Right lobe of liver (tissue), 6 donors: ENCODE data around the gene RAB11FIP3. TPM values are rescaled to one million over a fixed set of nuclear protein-coding genes. Genes with fewer than 3 reads are reported as not detected.

Experiments
- ATAC-seq, 4 donors: fragments of 200-7000 bp; cut with Tn5 transposase; one replicate each; pipeline ENCODE4 v1.9.1; 2020; ENCODE audit warnings: mild to moderate bottlenecking in 4 of 4, moderate library complexity in 4 of 4
- DNase-seq, 3 donors: peaks; one replicate each; pipeline ENCODE4 v3.0.0-alpha.2; 2020
- H3K27ac ChIP-seq, 3 donors: fragments of 200-600 bp; one replicate each; pipeline ENCODE4 v1.8.0; 2022
- H3K27me3 ChIP-seq, 2 donors: fragments of 200-600 bp; one replicate each; pipeline ENCODE4 v1.8.0; 2022
- H3K36me3 ChIP-seq, 4 donors: fragments of 200-600 bp; sonication (generic) in 1 of 4; one replicate each; pipeline versions ENCODE4 v1.5.1 to v1.8.0; 2017 to 2022; ENCODE audit warnings: control low read depth in 1 of 4
- H3K4me1 ChIP-seq, 4 donors: fragments of 200-600 bp; sonication (generic) in 1 of 4; one replicate each; pipeline versions ENCODE4 v1.5.1 to v1.8.0; 2017 to 2022; ENCODE audit warnings: control low read depth in 1 of 4
- H3K4me3 ChIP-seq, 3 donors: fragments of 200-600 bp; one replicate each; pipeline ENCODE4 v1.8.0; 2022
- H3K9me3 ChIP-seq, 4 donors: fragments of 200-600 bp; sonication (generic) in 1 of 4; one replicate each; pipeline versions ENCODE4 v1.5.1 to v1.8.0; 2017 to 2022; ENCODE audit warnings: control low read depth in 1 of 4
- POLR2A ChIP-seq: fragments of 450-650 bp; IDR thresholded peaks from one replicate; pipeline ENCODE4 v1.6.1; 2017; ENCODE audit warnings: antibody characterized with exemption, mild to moderate bottlenecking
- whole genome bisulfite sequencing: methylation state at CpG from one replicate; pipeline ENCODE4 v1.1.6; 2018; ENCODE audit warnings: low coverage, low lambda C conversion rate; ENCODE audit not compliant: insufficient coverage; ENCODE audit errors: missing lambda C conversion rate; 5-methylcytosine and 5-hydroxymethylcytosine counted together
- intact Hi-C, 2 donors: fragments of 100-400 bp; cut with DNase I; formaldehyde crosslinking; loops; one replicate each; pipeline versions ENCODE4 v1.11.2 to v1.14.1; 2022
- total RNA-seq, 6 experiments: library from RNA; depleted of rRNA in 2 of 6; stranded (reverse); fragments of >200 nt in 2 of 6; fragmentation: NEBNext Ultra II Directional in 3 of 6; extraction: Animal tissue kit (Norgen Biotek cat#: 25700) in 3 of 6; gene quantifications; one replicate each; pipeline versions ENCODE4 v1.1.0 to v1.2.4, GENCODE V29; 2016 to 2023
- TF ChIP-seq, protein P1 (sequence below), 4 donors: fragments of 200-600 bp in 3 of 4; fragments of 450-650 bp in 1 of 4; IDR thresholded peaks; one replicate each; pipeline versions ENCODE4 v1.5.1 to v1.8.0; 2016 to 2022; ENCODE audit warnings: antibody characterized with exemption in 4 of 4, mild to moderate bottlenecking in 2 of 4
- donor health status: DM: no; HTN: yes; CAD: no.
- donor health status: DM: no; HTN: no; CAD: no.
- donor health status: DM: no; HTN: no; CAD: no.
- donor health status: DM: no; HTN: yes; CAD: no.
- donor health status: DM: no; HTN: yes; CAD: no.

Gene RAB11FIP3
- total RNA-seq, 6 experiments from 2014 or later, result 19.5 to 38.3 (median 25.5) TPM

DNA sequence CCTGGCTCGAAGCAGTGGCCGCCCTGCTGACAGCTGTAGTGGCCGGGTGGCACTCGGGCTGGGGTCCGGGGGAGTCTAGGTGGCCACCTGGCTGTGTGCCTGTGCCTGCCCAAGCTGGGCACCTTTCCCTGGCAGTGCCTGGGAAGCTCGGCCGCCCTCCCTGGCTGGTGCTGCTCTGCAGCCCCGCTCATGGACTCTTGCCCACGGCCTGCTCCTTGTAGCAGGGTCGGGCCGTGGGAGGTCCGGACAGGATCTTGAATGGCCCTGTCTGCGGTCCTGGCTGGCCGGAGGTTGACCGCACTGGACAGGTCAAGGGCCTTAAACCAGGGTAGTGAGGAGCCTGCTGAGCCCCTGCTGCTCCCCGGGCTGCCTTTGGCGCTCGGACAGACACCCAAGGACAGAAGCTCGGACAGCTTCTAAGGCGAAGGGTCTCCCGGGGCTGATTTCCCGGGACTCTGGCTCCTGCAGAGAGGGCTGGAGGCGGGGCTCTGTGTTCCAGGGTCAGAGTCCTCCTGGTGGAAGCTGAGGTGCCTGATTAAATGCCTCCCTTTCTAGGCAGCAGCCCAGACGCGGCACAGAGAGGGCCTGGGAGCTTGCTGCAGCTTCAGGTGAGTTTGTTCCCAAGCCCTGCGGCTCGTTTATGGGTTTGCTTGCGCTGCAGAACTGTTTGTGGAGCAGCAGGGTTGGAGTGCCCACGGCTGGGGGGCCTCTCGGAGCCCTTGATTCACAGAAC is 108.1 kb downstream of the RAB11FIP3 start:
- Histone ChIP-seq H3K4me3 (peak overlapping the region; percentile 36 to 57 (median 56)), H3K27me3 (no peaks in the 10 kb centered on the region), H3K27ac (peak overlapping the region; percentile 26 to 61 (median 58)), H3K9me3 (no peaks in the 10 kb centered on the region), H3K36me3 (no peaks in the 10 kb centered on the region), H3K4me1 (peaks cover 0 to 44% (median 20%) of the 10 kb centered on the region in 4 donors)
- WGBS, result 7% methylated on average over 6 of the region's 30 CpGs
- TF ChIP-seq POLR2A, result peak; percentile 58
- TF ChIP-seq, protein P1, sequence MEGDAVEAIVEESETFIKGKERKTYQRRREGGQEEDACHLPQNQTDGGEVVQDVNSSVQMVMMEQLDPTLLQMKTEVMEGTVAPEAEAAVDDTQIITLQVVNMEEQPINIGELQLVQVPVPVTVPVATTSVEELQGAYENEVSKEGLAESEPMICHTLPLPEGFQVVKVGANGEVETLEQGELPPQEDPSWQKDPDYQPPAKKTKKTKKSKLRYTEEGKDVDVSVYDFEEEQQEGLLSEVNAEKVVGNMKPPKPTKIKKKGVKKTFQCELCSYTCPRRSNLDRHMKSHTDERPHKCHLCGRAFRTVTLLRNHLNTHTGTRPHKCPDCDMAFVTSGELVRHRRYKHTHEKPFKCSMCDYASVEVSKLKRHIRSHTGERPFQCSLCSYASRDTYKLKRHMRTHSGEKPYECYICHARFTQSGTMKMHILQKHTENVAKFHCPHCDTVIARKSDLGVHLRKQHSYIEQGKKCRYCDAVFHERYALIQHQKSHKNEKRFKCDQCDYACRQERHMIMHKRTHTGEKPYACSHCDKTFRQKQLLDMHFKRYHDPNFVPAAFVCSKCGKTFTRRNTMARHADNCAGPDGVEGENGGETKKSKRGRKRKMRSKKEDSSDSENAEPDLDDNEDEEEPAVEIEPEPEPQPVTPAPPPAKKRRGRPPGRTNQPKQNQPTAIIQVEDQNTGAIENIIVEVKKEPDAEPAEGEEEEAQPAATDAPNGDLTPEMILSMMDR (IDR thresholded peaks at IDR 0.05), result peak in 2 of 4 donors; percentile 12 to 19
- ATAC-seq (peak; percentile 72 to 84 (median 81)), DNase-seq (peak; percentile 77 to 89 (median 85))
- intact Hi-C loops, result no loop called here

DNA sequence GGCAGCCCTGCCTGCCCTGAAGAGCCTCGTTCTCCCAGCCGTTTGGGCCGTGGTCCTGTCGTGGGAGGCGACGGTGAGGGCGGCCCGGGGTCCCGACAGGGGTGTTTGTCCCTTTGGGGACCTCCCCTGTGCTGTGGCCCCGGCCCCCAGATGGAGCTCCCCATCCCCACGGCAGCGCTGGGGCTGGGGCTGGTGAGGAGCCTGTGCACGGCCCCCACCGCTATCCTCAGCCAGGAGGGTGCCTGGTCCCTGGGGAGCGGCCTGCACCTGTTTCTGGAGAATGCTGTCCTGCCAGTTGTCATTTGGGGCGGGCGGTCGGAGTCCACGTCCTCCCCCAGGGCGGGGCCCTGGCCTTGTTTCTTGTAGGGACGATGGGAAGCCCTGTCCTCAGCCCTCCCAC is 108.7 kb downstream of the RAB11FIP3 start:
- peak overlapping the region; percentile 36 to 57 (median 56) for H3K4me3 ChIP-seq
- H3K9me3 ChIP-seq, result no peaks in the 10 kb centered on the region
- intact Hi-C loops, result no loop called here
- H3K27me3 ChIP-seq, result no peaks in the 10 kb centered on the region
- peaks cover 0 to 38% (median 16%) of the 10 kb centered on the region in 4 donors for H3K4me1 ChIP-seq
- 35% methylated on average over 7 of the region's 21 CpGs for whole genome bisulfite sequencing
- peak overlapping the region; percentile 26 to 61 (median 58) for H3K27ac ChIP-seq
- ATAC-seq (peak; percentile 45 to 70 (median 70)), DNase-seq (peak in 2 of 3 donors; percentile 81 to 83)
- no peak for TF ChIP-seq POLR2A
- TF ChIP-seq, protein P1 (IDR thresholded peaks at IDR 0.05), result no peak
- H3K36me3 ChIP-seq, result no peaks in the 10 kb centered on the region

DNA sequence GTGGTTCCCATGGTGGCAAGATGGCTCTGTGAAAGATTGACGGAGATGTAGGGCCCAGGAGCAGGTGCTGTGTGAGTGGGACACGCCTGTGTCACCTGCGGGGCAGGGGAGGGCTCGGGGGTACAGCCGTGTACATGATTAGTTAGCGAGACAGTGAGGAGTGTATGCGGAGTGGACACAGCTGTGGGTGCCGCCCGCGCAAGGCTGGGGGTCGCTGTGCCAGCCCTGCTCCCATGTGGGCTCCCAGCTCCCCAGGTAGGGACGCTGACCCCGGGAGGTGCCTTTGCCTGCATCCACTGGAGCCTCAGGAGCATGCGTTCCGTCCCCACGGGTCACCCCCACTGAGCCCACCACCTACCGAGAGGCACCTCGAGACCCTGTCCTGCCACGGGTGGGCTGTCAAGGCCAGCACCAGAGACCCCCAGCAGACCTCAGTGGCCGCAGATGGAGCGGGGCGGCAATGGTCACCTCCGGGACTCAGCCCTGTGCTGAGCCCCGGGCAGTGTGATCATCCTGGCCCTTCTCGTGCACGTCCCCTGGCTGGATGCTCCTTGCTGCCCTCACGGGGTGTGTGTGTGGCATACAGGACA is 109.5 kb downstream of the RAB11FIP3 start:
- TF ChIP-seq, protein P1 (IDR thresholded peaks at IDR 0.05), result peak in 1 of 4 donors; percentile 17
- no peak for TF ChIP-seq POLR2A
- intact Hi-C loops, result no loop called here
- H3K9me3 ChIP-seq, result no peaks in the 10 kb centered on the region
- peak overlapping the region in 1 of 3 donors; percentile 57 for H3K4me3 ChIP-seq
- peaks cover 0 to 32% (median 11%) of the 10 kb centered on the region in 4 donors for H3K4me1 ChIP-seq
- 50% methylated on average over 1 of the region's 27 CpGs for WGBS
- ATAC-seq, result peak; percentile 42 to 59 (median 54)
- H3K27me3 ChIP-seq, result no peaks in the 10 kb centered on the region
- no peak overlapping the region for H3K27ac ChIP-seq
- no peaks in the 10 kb centered on the region for H3K36me3 ChIP-seq
- DNase-seq, result no peak

DNA sequence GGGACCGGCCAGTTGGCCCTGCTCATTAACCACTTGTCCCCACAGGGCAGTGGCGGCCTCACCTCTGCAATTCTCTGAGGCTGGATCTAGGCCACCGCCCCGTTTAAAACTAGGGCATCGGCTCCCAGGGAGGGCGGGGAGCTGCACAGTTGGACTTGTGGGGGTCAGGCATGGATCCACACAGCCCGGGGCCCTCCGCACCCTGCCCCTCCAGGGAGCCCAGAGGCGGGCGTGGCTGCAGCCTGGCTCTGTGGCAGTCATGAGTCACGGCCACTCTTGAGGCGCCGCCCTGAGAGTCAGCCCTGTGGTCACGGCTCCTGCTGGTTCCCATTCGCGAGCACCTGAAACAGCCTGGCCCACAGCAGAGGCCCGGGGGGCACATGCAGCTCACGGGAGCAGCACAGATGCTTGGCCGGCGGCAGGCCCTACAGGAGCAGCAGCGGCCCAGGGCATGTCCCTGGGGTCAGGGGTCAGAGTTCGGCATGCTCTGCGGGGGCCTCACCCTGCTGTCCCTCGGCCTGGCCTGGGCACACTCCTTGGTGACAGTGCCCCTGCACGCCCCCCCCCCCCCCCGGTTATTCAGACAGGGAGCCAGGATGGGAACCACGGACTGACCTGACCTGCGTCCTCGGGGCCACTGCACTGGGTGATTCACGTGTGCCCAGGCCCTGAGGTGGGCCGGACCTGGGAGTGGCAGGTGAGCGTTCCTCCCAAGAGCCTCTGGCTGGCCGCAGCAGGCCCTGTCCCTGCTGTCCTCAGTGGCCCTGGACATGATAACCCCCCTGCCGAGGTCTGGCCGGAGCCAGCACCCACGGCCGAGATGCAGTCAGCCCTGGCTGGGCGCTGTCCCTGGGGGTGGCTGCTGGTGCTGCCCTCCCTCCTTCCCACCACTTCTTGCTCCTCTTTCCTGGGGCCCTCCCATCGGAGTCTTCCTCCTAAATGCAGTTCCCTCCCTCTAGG is 110.3 kb downstream of the RAB11FIP3 start:
- ATAC-seq (peak; percentile 15 to 60 (median 18)), DNase-seq (peak in 2 of 3 donors; percentile 64 to 87)
- H3K27ac ChIP-seq, result no peak overlapping the region
- no peaks in the 10 kb centered on the region for H3K27me3 ChIP-seq
- no peaks in the 10 kb centered on the region for H3K36me3 ChIP-seq
- no peak for TF ChIP-seq POLR2A
- TF ChIP-seq, protein P1 (IDR thresholded peaks at IDR 0.05), result no peak
- intact Hi-C loops, result no loop called here
- H3K9me3 ChIP-seq, result no peaks in the 10 kb centered on the region
- 52% methylated on average over 7 of the region's 39 CpGs for WGBS
- H3K4me1 ChIP-seq, result peaks cover 0 to 29% (median 11%) of the 10 kb centered on the region in 4 donors
- no peak overlapping the region for H3K4me3 ChIP-seq
